NCI-H2029 (cell line): Measurements from ENCODE around the gene MDH2.
"Not testable (repeated sequence)": the region's sequence is repeated elsewhere in the genome, so short reads cannot be mapped to it uniquely, and the experiment has no call there.

Source experiments
- DNase-seq: peaks from one replicate; lab custom pipeline; 2025; lab: John Stamatoyannopoulos, UW

The MDH2 gene

DNA sequence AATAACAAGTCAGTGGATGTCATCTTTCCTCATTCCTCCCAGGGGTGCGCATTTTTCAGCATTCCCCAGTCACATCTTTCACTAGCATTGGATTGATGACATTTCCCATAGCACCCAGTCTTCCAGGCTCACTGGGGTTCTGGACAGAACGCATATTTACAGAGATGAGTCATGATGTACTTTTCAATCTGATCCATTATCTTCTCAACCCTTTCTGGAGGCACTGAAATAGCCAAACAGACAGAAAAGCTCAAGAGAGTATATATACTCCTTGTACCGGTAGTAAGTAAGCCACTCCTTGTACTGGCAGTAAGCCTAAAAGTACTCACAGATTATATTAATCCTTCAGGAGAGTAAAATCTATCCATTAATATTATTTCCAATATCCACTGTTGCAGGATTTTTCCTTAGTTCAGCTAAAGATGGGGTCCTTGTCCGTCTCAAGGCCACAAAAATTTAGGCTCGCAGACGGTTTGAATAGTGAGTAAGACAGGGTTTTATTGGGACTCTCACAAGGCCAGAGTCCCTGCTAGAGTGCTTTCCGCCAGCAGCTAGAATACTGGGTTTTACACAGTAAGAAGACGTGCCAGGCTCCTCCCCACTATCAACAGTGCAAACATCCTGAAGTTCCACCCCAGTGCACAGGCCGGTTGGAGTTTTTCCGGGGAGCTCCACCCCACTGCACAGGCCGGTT lies 60.8 kb downstream of the MDH2 start:
- peak; percentile 25 for DNase-seq

GRCh38 chr7:76113042-76113630 lies 65.2 kb downstream of the MDH2 start:
- DNase-seq: not testable (repeated sequence)

DNA sequence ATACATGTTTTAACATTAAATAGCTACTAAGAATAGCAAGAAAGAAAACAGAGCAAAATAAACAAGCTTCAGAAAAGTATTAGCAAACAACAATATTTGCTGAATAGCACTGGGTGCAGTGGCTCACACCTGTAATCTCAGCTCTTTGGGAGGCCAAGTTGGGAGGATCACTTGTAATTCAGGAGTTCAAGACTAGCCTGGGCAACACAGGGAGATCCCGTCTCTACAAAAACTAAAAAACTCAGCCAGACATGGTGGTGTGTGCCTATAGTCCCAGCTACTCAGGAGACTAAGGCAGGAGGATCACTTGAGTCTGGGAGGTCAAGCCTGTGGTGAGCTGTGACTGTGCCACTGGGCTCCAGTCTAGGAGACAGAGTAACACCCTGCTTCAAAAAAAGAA lies 66.8 kb downstream of the MDH2 start:
- not testable (repeated sequence) for DNase-seq
